GM12878 (cell line): ENCODE measurements around the gene ZNF735. TPM values are rescaled to one million over a fixed set of nuclear protein-coding genes. Genes with fewer than 3 reads are reported as not detected.

Source experiments
- polyA plus RNA-seq, 11 experiments: library from polyadenylated mRNA; depleted of rRNA in 4 of 11; unstranded in 6 of 11; stranded (reverse) in 5 of 11; fragments of >200 nt; fragmentation: Nextera tagmentation in 4 of 11; fragmentation: Illumina TruSeq in 1 of 11; extraction: Ambion mirVana in 4 of 11; extraction: Trizol in 1 of 11; gene quantifications; 1 replicate in 1 of 11; 2 replicates in 10 of 11; pipeline versions ENCODE4 v1.2.1 to v1.2.3, GENCODE V29; 2011 to 2016; ENCODE audit warnings: inconsistent platforms in 2 of 11, missing spikeins in 2 of 11, low read depth in 1 of 11
- total RNA-seq, 4 experiments: library from RNA; depleted of rRNA in 3 of 4; stranded (reverse); fragments of >200 nt in 3 of 4; fragmentation: Illumina TruSeq in 1 of 4; extraction: Trizol in 1 of 4; gene quantifications; 2 replicates each; pipeline versions ENCODE4 v1.2.1 to v1.2.3, GENCODE V29; 2013 to 2021

The ZNF735 gene
- total and polyA plus RNA-seq, 10 of the 15 experiments (the other 5 are each of a cell fraction or from before 2014, with no cell fraction given) = not detected

Other genes starting within 250 kb of the ZNF735 start
- gene ZNF722, start 208.4 kb upstream of the ZNF735 start, total RNA-seq (2014; rRNA removed) = not detected in 2 replicates
- not detected in 2 replicates for gene ZNF722, start 208.4 kb upstream of the ZNF735 start, total RNA-seq (2014; rRNA removed; fragmentation: Illumina TruSeq; extraction: Trizol)
- gene ZNF722, start 208.4 kb upstream of the ZNF735 start, total RNA-seq (2021) = not detected in 2 replicates
- gene ZNF722, start 208.4 kb upstream of the ZNF735 start, polyA plus RNA-seq (2011; rRNA removed) = not detected in 2 replicates
- not detected in 2 replicates for gene ZNF722, start 208.4 kb upstream of the ZNF735 start, polyA plus RNA-seq (2014; fragmentation: Illumina TruSeq; extraction: Trizol)
- not detected for gene ZNF722, start 208.4 kb upstream of the ZNF735 start, polyA plus RNA-seq (2014; fragmentation: Nextera tagmentation; extraction: Ambion mirVana)
- not detected in 2 replicates for gene ZNF722, start 208.4 kb upstream of the ZNF735 start, polyA plus RNA-seq (2014; rRNA removed)
- not detected for gene ZNF722, start 208.4 kb upstream of the ZNF735 start, polyA plus RNA-seq (2016; fragmentation: Nextera tagmentation; extraction: Ambion mirVana)
- not detected in 2 replicates for gene ZNF727, start 161.8 kb upstream of the ZNF735 start, total RNA-seq (2014; rRNA removed)
- not detected in 2 replicates for gene ZNF727, start 161.8 kb upstream of the ZNF735 start, total RNA-seq (2014; rRNA removed; fragmentation: Illumina TruSeq; extraction: Trizol)
- gene ZNF727, start 161.8 kb upstream of the ZNF735 start, total RNA-seq (2021) = not detected in 2 replicates
- not detected in 2 replicates for gene ZNF727, start 161.8 kb upstream of the ZNF735 start, polyA plus RNA-seq (2011; rRNA removed)
- gene ZNF727, start 161.8 kb upstream of the ZNF735 start, polyA plus RNA-seq (2014; fragmentation: Illumina TruSeq; extraction: Trizol) = not detected in 2 replicates
- not detected for gene ZNF727, start 161.8 kb upstream of the ZNF735 start, polyA plus RNA-seq (2014; fragmentation: Nextera tagmentation; extraction: Ambion mirVana)
- not detected in 2 replicates for gene ZNF727, start 161.8 kb upstream of the ZNF735 start, polyA plus RNA-seq (2014; rRNA removed)
- not detected for gene ZNF727, start 161.8 kb upstream of the ZNF735 start, polyA plus RNA-seq (2016; fragmentation: Nextera tagmentation; extraction: Ambion mirVana)
- gene ZNF679, start 21.3 kb downstream of the ZNF735 start, total RNA-seq (2014; rRNA removed) = not detected in 2 replicates
- gene ZNF679, start 21.3 kb downstream of the ZNF735 start, total RNA-seq (2014; rRNA removed; fragmentation: Illumina TruSeq; extraction: Trizol) = not detected in 2 replicates
- gene ZNF679, start 21.3 kb downstream of the ZNF735 start, total RNA-seq (2021) = not detected in 2 replicates
- gene ZNF679, start 21.3 kb downstream of the ZNF735 start, polyA plus RNA-seq (2011; rRNA removed) = not detected in 2 replicates
- not detected in 2 replicates for gene ZNF679, start 21.3 kb downstream of the ZNF735 start, polyA plus RNA-seq (2014; fragmentation: Illumina TruSeq; extraction: Trizol)
- gene ZNF679, start 21.3 kb downstream of the ZNF735 start, polyA plus RNA-seq (2014; fragmentation: Nextera tagmentation; extraction: Ambion mirVana) = not detected
- not detected in 2 replicates for gene ZNF679, start 21.3 kb downstream of the ZNF735 start, polyA plus RNA-seq (2014; rRNA removed)
- not detected for gene ZNF679, start 21.3 kb downstream of the ZNF735 start, polyA plus RNA-seq (2016; fragmentation: Nextera tagmentation; extraction: Ambion mirVana)
- 12.5 and 12.6 TPM in 2 replicates for gene ZNF736, start 106.8 kb downstream of the ZNF735 start, total RNA-seq (2014; rRNA removed)
- 22.5 and 23.5 TPM in 2 replicates for gene ZNF736, start 106.8 kb downstream of the ZNF735 start, total RNA-seq (2014; rRNA removed; fragmentation: Illumina TruSeq; extraction: Trizol)
- gene ZNF736, start 106.8 kb downstream of the ZNF735 start, total RNA-seq (2021) = 20.5 and 21.4 TPM in 2 replicates
- 13.9 and 19.0 TPM in 2 replicates for gene ZNF736, start 106.8 kb downstream of the ZNF735 start, polyA plus RNA-seq (2011; rRNA removed)
- gene ZNF736, start 106.8 kb downstream of the ZNF735 start, polyA plus RNA-seq (2014; fragmentation: Illumina TruSeq; extraction: Trizol) = 9.2 and 10.6 TPM in 2 replicates
- 1 to 10 TPM; 1.9 to 3.7 TPM for gene ZNF736, start 106.8 kb downstream of the ZNF735 start, polyA plus RNA-seq (2014; fragmentation: Nextera tagmentation; extraction: Ambion mirVana)
- gene ZNF736, start 106.8 kb downstream of the ZNF735 start, polyA plus RNA-seq (2014; rRNA removed) = 7.7 and 9.1 TPM in 2 replicates
- gene ZNF736, start 106.8 kb downstream of the ZNF735 start, polyA plus RNA-seq (2016; fragmentation: Nextera tagmentation; extraction: Ambion mirVana) = 1 to 10 TPM; 8.7 to 9.1 TPM